NCI-H82 (cell line): ENCODE results near the gene CTSF.

Source experiments
- DNase-seq: peaks from one replicate; lab custom pipeline; 2025; lab: John Stamatoyannopoulos, UW

The CTSF gene

GRCh38 chr11:66532784-66533183 is 35.6 kb downstream of the CTSF start:
- no peak for DNase-seq

GRCh38 chr11:66531841-66532240 is 36.6 kb downstream of the CTSF start:
- DNase-seq = no peak

DNA sequence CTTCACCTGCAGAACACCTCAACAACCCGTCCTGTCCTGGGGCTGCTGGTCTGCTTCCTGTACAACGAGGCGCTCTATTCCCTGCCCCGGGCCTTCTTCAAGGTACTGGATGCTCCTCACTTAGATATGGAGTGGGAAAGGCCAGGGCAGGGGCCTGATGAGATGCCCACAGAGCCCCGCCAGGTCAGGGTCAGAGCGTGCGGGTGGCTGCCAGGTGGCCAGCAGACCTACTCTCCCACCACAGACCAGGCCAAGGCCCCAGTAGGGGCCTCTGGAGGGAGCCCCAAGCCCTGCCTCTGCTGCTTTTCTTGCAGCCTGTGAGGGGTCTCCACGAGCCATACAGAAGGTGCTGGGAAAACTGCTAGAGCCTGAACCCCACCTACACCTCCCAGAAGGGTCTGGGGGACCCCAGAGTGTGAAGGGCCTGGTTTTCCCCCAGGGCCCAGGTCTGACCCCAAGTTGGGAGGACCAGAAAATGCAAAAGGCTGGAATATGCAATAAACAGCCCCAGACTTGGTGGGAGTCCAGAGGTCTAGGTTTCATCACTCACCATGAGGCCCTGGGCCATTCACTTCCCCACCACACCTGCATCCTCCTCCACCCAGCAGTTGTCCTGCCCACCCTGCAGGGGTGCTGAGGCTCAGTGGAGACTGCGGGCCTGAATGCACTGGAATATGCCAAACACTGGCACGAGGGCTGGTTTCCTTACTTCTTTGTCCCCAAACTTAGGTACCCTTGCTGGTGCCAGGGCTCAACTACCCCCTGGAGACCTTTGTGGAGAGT is 37.3 kb downstream of the CTSF start:
- no peak for DNase-seq

GRCh38 chr11:66529655-66530054 is 38.8 kb downstream of the CTSF start:
- no peak for DNase-seq

GRCh38 chr11:66529069-66529468 is 39.3 kb downstream of the CTSF start:
- DNase-seq = no peak

GRCh38 chr11:66524304-66525040 is 43.9 kb downstream of the CTSF start:
- DNase-seq = no peak

- DNase-seq = no peak
Observed at GRCh38 chr11:66523611-66524010, 44.8 kb downstream of the CTSF start.
